ENCODE data around the gene THAP2.

The THAP2 gene

DNA sequence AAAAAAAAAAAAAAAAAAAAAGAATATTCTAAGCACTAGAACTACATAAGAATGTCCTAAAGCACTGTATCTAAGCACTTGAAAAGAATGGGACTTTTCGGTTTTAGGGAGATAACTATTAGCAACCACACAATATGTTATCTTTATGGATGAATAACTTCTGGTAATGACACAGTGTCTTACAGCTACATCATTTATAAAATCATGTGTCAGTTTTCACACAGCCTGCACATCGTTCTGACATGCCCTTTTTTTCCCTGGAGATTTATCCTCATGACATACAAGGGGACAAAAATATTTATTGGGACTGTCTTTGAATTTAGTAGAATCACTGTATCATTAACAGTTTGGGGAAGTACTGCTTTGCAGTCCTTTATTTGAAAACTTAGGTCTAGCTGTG, 39.1 kb downstream of the THAP2 start:
- DNase-seq (ENCODE audit: low read depth): no peak

GRCh38 chr12:71704920-71705319, 40.8 kb downstream of the THAP2 start:
- no peak for DNase-seq (ENCODE audit: low read depth)

DNA sequence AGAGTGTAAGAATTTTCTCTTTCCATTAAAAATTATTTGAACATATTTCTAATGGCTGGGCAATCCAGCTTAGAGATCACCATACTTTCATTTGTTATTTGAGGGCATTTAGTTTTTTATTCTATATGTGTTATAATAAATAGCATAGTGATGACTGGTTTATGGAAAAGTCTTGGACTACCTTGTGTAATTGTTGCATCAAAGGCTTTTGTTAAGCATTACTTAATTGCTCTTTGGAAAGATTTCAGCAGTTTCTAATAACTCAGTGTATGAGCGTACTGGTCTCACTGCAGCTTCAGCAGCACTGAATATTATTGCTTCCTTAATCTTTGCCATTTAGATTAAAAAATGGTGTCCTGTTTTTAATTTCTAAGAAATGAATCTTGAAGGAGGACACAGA, 44.6 kb downstream of the THAP2 start:
- no peak for DNase-seq (ENCODE audit: low read depth)

GRCh38 chr12:71710276-71711125, 46.4 kb downstream of the THAP2 start:
- DNase-seq (ENCODE audit: low read depth): no peak

DNA sequence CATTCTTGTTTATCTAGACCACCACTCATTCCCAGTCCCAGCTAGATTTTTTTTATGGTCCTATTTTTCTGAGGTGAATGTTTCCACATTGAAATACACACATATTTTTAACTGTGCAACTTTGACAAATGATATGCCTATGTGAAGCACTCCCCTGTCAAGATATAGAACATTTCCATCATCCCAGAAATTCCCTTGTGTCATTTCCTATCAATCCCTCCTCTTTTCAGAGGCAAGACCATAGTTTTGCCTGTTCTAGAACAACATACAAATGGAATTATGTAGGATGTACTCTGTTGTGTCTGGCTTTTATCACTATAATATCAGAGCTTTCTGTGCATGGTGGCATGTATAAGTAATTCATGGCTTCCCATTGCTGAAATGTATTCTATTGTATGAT, 54.5 kb downstream of the THAP2 start:
- DNase-seq (ENCODE audit: low read depth): no peak

- no peak for DNase-seq (ENCODE audit: low read depth)
Measured at GRCh38 chr12:71719647-71720370, 55.7 kb downstream of the THAP2 start.

- DNase-seq (ENCODE audit: low read depth): no peak
Measured at GRCh38 chr12:71721783-71722505, 57.8 kb downstream of the THAP2 start.

DNA sequence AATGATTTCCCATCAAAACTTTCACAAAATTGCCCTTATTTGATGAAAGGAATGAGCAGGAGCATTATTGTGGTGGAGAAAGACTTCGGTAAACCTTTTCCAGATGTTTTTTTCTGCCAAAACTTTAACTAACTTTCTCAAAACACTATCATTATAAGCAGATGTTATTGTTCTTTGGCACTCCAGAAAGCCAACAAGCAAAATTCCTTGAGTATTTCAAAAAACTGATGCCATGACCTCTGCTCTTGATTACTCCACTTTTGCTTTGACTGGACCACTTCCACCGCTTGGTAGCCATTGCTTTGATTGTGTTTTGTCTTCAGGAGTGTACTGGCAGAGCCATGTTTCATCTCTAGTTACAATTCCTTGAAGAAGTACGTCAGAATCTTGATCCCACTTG, 60.9 kb downstream of the THAP2 start:
- DNase-seq (ENCODE audit: low read depth): no peak

- DNase-seq (ENCODE audit: low read depth): no peak
Measured at GRCh38 chr12:71726548-71726947, 62.4 kb downstream of the THAP2 start.

DNA sequence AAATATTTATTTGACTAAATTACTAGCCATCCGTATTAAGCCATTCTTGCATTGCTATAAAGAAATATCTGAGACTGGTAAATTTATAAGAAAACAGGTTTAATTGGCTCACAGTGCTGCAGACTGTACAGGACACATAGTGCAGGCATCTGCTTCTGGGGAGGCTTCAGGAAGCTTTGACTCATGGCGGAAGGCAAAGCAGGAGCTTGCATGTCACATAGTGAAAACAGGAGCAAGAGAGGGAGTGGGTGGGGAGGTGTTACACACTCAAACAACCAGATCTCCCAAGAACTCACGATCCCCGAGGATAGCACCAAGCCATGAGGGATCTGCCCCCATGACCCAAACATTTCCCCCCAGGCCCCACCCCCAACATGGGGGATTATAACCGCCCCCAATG, 63.9 kb downstream of the THAP2 start:
- no peak for DNase-seq (ENCODE audit: low read depth)

Data from T follicular helper cell (primary cell).